Neural progenitor cell (in vitro differentiated cells): Measurements from ENCODE around the gene SKI. TPM values are rescaled to one million over a fixed set of nuclear protein-coding genes. Genes with fewer than 3 reads are reported as not detected.

Experiments used
- DNase-seq: peaks from one replicate; pipeline ENCODE4 v3.0.0-alpha.2; 2016; ENCODE audit warnings: low spot score
- H2AFZ ChIP-seq: fragments of 200-600 bp; sonication (generic); replicated peaks from 2 replicates; pipeline ENCODE4 v1.6.1; 2016; ENCODE audit warnings: antibody characterized with exemption
- H3F3A ChIP-seq: fragments of 200-600 bp; sonication (generic); 2 replicates; pipeline ENCODE4 v1.6.1; 2016; ENCODE audit warnings: antibody characterized with exemption, low read depth
- H3K27ac ChIP-seq: fragments of 200-600 bp; sonication (generic); 2 replicates; pipeline ENCODE4 v1.5.1; 2016; ENCODE audit warnings: mild to moderate bottlenecking
- H3K27me3 ChIP-seq: fragments of 200-600 bp; sonication (generic); 2 replicates; pipeline ENCODE4 v1.6.1; 2016; ENCODE audit warnings: mild to moderate bottlenecking, moderate library complexity
- H3K36me3 ChIP-seq: fragments of 200-600 bp; sonication (generic); 2 replicates; pipeline ENCODE4 v1.5.1; 2016
- H3K4me1 ChIP-seq: fragments of 200-600 bp; sonication (generic); 2 replicates; pipeline ENCODE4 v1.6.1; 2016; ENCODE audit warnings: mixed run types
- H3K4me2 ChIP-seq: fragments of 200-600 bp; sonication (generic); 2 replicates; pipeline ENCODE4 v1.6.1; 2016
- H3K4me3 ChIP-seq: fragments of 200-600 bp; sonication (generic); 2 replicates; pipeline ENCODE4 v1.5.1; 2016
- H3K79me2 ChIP-seq: fragments of 200-600 bp; sonication (generic); 2 replicates; pipeline ENCODE4 v1.6.1; 2016; ENCODE audit warnings: low read depth
- H3K9ac ChIP-seq: fragments of 200-600 bp; sonication (generic); 2 replicates; pipeline ENCODE4 v1.6.1; 2016
- H3K9me3 ChIP-seq: fragments of 200-600 bp; sonication (generic); 2 replicates; pipeline ENCODE4 v1.5.1; 2016; ENCODE audit warnings: low read depth
- H4K20me1 ChIP-seq: fragments of 200-600 bp; sonication (generic); 2 replicates; pipeline ENCODE4 v1.6.1; 2016; ENCODE audit warnings: low read depth
- H3K27ac Mint-ChIP-seq: 3 replicates; pipeline ENCODE4 v1.8.0; 2021; ENCODE audit warnings: mixed read lengths
- H3K27me3 Mint-ChIP-seq: 2 replicates; pipeline ENCODE4 v1.8.0; 2022; ENCODE audit warnings: low read depth, mild to moderate bottlenecking, inconsistent platforms, moderate library complexity, mixed read lengths; ENCODE audit not compliant: insufficient read depth
- H3K36me3 Mint-ChIP-seq: 3 replicates; pipeline ENCODE4 v1.8.0; 2021; ENCODE audit warnings: mixed read lengths
- H3K4me1 Mint-ChIP-seq: 3 replicates; pipeline ENCODE4 v1.8.0; 2021; ENCODE audit warnings: mixed read lengths
- H3K4me3 Mint-ChIP-seq: 3 replicates; pipeline ENCODE4 v1.8.0; 2021; ENCODE audit warnings: mild to moderate bottlenecking, moderate library complexity, mixed read lengths
- H3K9me3 Mint-ChIP-seq: 3 replicates; pipeline ENCODE4 v1.8.0; 2020; ENCODE audit warnings: mixed read lengths
- CTCF ChIP-seq: fragments of 200-600 bp; sonication (generic); IDR thresholded peaks from 2 replicates; pipeline ENCODE4 v1.5.1; 2017; ENCODE audit warnings: antibody characterized with exemption, mild to moderate bottlenecking
- EZH2 ChIP-seq: fragments of 200-600 bp; sonication (generic); IDR thresholded peaks from 2 replicates; pipeline ENCODE4 v1.6.1; 2017; ENCODE audit warnings: antibody characterized with exemption, mild to moderate bottlenecking, moderate library complexity
- EZH2phosphoT487 ChIP-seq: fragments of 200-600 bp; sonication (generic); IDR thresholded peaks from 2 replicates; pipeline ENCODE4 v1.6.1; 2017; ENCODE audit warnings: antibody characterized with exemption
- total RNA-seq: library from RNA; depleted of rRNA; stranded (reverse); fragments of >200 nt; gene quantifications from 2 replicates; pipeline ENCODE4 v1.2.3, GENCODE V29; 2015; ENCODE audit warnings: low replicate concordance

The SKI gene
- total RNA-seq, 1 donor from 2014 or later, result 7.4 TPM

GRCh38 chr1:2351723-2352122, 123.6 kb downstream of the SKI start:
- Mint-ChIP-seq H3K9me3 (no peaks in the 10 kb centered on the region), H3K4me1 (peaks cover 39% of the 10 kb centered on the region), H3K36me3 (no peaks in the 10 kb centered on the region), H3K4me3 (no peak overlapping the region), H3K27ac (no peak overlapping the region), H3K27me3 (peaks cover 6% of the 10 kb centered on the region)
- TF ChIP-seq EZH2 (no peak), EZH2phosphoT487 (no peak), CTCF (no peak)
- no peak overlapping the region for H3K27ac ChIP-seq
- H3K4me3 ChIP-seq, result no peak overlapping the region
- H3K36me3 ChIP-seq, result no peaks in the 10 kb centered on the region
- H3K9me3 ChIP-seq, result no peaks in the 10 kb centered on the region
- H3K4me2 ChIP-seq, result no peak overlapping the region
- no peaks in the 10 kb centered on the region for H3K79me2 ChIP-seq
- no peak overlapping the region for H2AFZ ChIP-seq
- no peaks in the 10 kb centered on the region for H3K27me3 ChIP-seq
- no peak for DNase-seq
- H3K9ac ChIP-seq, result no peak overlapping the region
- H3K4me1 ChIP-seq, result peaks cover 40% of the 10 kb centered on the region
- H4K20me1 ChIP-seq, result no peaks in the 10 kb centered on the region
- H3F3A ChIP-seq, result peaks cover 14% of the 10 kb centered on the region

GRCh38 chr1:2352341-2352896, 124.3 kb downstream of the SKI start:
- Mint-ChIP-seq H3K4me1 (peaks cover 40% of the 10 kb centered on the region), H3K36me3 (no peaks in the 10 kb centered on the region), H3K27ac (peak overlapping the region; percentile 57), H3K4me3 (no peak overlapping the region), H3K27me3 (peaks cover 6% of the 10 kb centered on the region), H3K9me3 (no peaks in the 10 kb centered on the region)
- Histone ChIP-seq H3K9ac (no peak overlapping the region), H3F3A (peaks cover 14% of the 10 kb centered on the region), H3K4me3 (no peak overlapping the region), H3K79me2 (no peaks in the 10 kb centered on the region), H3K4me2 (no peak overlapping the region), H2AFZ (no peak overlapping the region), H3K4me1 (peaks cover 40% of the 10 kb centered on the region), H3K27ac (no peak overlapping the region), H3K9me3 (no peaks in the 10 kb centered on the region), H4K20me1 (no peaks in the 10 kb centered on the region), H3K27me3 (no peaks in the 10 kb centered on the region), H3K36me3 (no peaks in the 10 kb centered on the region)
- no peak for TF ChIP-seq EZH2phosphoT487
- no peak for TF ChIP-seq CTCF
- no peak for TF ChIP-seq EZH2
- DNase-seq, result no peak

- Histone ChIP-seq H3K9me3 (no peaks in the 10 kb centered on the region), H3F3A (peaks cover 14% of the 10 kb centered on the region), H3K27me3 (no peaks in the 10 kb centered on the region), H3K4me3 (no peak overlapping the region), H4K20me1 (no peaks in the 10 kb centered on the region), H3K4me1 (peaks cover 36% of the 10 kb centered on the region), H3K36me3 (no peaks in the 10 kb centered on the region), H3K9ac (no peak overlapping the region), H3K4me2 (no peak overlapping the region), H2AFZ (no peak overlapping the region), H3K79me2 (no peaks in the 10 kb centered on the region), H3K27ac (peak overlapping the region; percentile 67)
- Mint-ChIP-seq H3K4me3 (no peak overlapping the region), H3K4me1 (peaks cover 36% of the 10 kb centered on the region), H3K36me3 (no peaks in the 10 kb centered on the region), H3K27me3 (peaks cover 4% of the 10 kb centered on the region), H3K27ac (peak overlapping the region; percentile 57), H3K9me3 (no peaks in the 10 kb centered on the region)
- TF ChIP-seq CTCF (no peak), EZH2 (no peak), EZH2phosphoT487 (no peak)
- DNase-seq, result no peak
These were observed 124.9 kb downstream of the SKI start for GRCh38 chr1:2352897-2353550.
